ENCODE data around the gene HBB. TPM values are rescaled to one million over a fixed set of nuclear protein-coding genes. Genes with fewer than 3 reads are reported as not detected.

The HBB gene
- total RNA-seq, result not detected in 2 replicates

DNA sequence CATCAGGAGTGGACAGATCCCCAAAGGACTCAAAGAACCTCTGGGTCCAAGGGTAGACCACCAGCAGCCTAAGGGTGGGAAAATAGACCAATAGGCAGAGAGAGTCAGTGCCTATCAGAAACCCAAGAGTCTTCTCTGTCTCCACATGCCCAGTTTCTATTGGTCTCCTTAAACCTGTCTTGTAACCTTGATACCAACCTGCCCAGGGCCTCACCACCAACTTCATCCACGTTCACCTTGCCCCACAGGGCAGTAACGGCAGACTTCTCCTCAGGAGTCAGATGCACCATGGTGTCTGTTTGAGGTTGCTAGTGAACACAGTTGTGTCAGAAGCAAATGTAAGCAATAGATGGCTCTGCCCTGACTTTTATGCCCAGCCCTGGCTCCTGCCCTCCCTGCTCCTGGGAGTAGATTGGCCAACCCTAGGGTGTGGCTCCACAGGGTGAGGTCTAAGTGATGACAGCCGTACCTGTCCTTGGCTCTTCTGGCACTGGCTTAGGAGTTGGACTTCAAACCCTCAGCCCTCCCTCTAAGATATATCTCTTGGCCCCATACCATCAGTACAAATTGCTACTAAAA is at the start of gene HBB:
HBB (minus strand) TSS at position 340 of the 579 bp plus-strand sequence; CDS start at position 290, 50 bp downstream.

DNA sequence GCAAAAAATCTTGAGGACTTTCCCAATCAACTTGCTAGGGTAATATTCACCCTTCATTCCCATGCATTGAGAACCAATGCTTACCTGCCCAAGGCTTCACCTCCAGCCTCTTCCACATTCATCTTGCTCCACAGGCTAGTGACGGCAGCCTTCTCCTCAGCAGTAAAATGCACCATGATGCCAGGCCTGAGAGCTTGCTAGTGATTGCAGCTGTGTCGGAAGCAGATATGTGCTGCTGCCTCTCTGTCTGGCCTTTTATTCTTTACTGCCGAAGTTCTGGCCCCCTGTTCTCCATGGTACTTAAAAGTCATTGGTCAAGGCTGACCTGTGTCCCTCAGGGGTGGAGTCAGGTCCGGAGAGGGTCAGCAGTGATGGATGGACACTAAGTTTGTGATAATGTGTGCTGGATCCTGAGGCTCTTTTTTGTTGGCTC is 42.9 kb upstream of the HBB start, which contains the start of gene HBE1:
HBE1 (minus strand) TSS at position 231 of the 433 bp plus-strand sequence; CDS start at position 176, 55 bp downstream.

DNA sequence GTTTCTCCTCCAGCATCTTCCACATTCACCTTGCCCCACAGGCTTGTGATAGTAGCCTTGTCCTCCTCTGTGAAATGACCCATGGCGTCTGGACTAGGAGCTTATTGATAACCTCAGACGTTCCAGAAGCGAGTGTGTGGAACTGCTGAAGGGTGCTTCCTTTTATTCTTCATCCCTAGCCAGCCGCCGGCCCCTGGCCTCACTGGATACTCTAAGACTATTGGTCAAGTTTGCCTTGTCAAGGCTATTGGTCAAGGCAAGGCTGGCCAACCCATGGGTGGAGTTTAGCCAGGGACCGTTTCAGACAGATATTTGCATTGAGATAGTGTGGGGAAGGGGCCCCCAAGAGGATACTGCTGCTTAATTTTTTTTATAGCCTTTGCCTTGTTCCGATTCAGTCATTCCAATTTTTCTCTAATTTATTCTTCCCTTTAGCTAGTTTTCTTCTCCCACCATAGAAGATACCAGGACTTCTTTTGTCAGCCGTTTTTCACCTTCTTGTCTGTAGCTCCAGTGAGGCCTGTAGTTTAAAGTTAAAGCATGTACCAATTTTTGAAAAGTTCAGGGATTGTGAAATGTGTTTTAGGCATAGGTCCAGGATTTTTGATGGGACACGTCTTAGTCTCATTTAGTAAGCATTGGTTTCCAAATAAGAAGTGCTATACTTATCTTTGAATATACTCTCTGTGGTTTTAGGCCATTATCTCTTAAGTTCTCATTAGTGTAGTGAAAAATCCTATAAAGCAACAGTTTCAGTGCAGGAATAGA is 28.0 kb upstream of the HBB start, which contains the start of gene HBG2:
HBG2 (minus strand) TSS at position 136 of the 768 bp plus-strand sequence; CDS start at position 83, 53 bp downstream.

DNA sequence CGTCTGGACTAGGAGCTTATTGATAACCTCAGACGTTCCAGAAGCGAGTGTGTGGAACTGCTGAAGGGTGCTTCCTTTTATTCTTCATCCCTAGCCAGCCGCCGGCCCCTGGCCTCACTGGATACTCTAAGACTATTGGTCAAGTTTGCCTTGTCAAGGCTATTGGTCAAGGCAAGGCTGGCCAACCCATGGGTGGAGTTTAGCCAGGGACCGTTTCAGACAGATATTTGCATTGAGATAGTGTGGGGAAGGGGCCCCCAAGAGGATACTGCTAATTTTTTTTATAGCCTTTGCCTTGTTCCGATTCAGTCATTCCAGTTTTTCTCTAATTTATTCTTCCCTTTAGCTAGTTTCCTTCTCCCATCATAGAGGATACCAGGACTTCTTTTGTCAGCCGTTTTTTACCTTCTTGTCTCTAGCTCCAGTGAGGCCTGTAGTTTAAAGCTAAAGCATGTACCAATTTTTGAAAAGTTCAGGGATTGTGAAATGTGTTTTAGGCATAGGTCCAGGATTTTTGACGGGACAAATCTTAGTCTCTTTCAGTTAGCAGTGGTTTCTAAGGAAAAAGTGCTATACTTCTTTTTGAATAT is 23.0 kb upstream of the HBB start, which contains the start of gene HBG1:
HBG1 (minus strand) TSS at position 51 of the 590 bp plus-strand sequence. CDS start 53 bp downstream, outside the sequence.

DNA sequence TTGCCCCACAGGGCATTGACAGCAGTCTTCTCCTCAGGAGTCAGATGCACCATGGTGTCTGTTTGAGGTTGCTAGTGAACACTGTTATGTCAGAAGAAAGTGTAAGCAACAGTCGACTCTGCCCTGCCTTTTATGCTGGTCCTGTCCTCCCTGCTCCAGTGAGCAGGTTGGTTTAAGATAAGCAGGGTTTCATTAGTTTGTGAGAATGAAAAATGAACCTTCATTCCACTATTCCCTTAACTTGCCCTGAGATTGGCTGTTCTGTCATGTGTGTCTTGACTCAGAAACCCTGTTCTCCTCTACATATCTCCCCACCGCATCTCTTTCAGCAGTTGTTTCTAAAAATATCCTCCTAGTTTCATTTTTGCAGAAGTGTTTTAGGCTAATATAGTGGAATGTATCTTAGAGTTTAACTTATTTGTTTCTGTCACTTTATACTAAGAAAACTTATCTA is 7.5 kb upstream of the HBB start, which contains the start of gene HBD:
HBD (minus strand) TSS at position 103 of the 454 bp plus-strand sequence; CDS start at position 53, 50 bp downstream.

DNA sequence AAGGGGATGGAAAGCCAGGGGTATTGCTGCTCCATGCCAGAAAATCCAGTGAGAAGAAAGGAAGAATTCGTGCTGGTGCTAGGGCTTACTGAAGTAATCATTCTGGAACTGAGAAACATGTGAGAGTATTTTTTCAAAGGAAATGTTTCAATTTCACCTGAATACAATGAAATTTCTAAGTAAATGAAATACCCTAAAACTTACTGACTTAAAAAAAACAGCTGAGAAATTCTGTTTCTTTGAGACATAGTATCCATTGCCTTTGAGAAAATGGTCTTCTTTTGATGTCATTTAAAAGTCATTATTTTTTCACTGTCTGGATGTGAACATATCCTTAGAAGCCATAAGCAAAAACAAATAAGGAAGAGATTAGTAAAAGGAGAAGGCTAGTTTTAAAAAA is 26.3 kb downstream of the HBB start, which contains the start of gene OR51V1:
OR51V1 (minus strand) TSS at position 101 of the 400 bp plus-strand sequence; CDS start at position 101, 0 bp downstream.

Other genes starting within 250 kb of the HBB start
- not detected in 2 replicates for gene OR51L1, start 232.2 kb downstream of the HBB start, total RNA-seq
- gene OR52J3, start 180.5 kb downstream of the HBB start, total RNA-seq, result not detected in 2 replicates
- not detected in 2 replicates for gene OR52E2, start 167.4 kb downstream of the HBB start, total RNA-seq
- not detected in 2 replicates for gene OR52E1, start 157.5 kb downstream of the HBB start, total RNA-seq
- gene OR52A5, start 88.7 kb downstream of the HBB start, total RNA-seq, result not detected in 2 replicates
- not detected in 2 replicates for gene OR52A1, start 72.3 kb downstream of the HBB start, total RNA-seq
- gene OR51V1, start 26.4 kb downstream of the HBB start, total RNA-seq, result not detected in 2 replicates
- gene HBD, start 7.4 kb upstream of the HBB start, total RNA-seq, result 0.83 and 1.0 TPM in 2 replicates
- not detected in 2 replicates for gene HBG1, start 22.8 kb upstream of the HBB start, total RNA-seq
- not detected in 2 replicates for gene HBG2, start 27.7 kb upstream of the HBB start, total RNA-seq
- 0.29 and 0.33 TPM in 2 replicates for gene HBE1, start 42.9 kb upstream of the HBB start, total RNA-seq
- not detected in 2 replicates for gene OR51B4, start 74.9 kb upstream of the HBB start, total RNA-seq
- not detected in 2 replicates for gene OR51B2, start 97.2 kb upstream of the HBB start, total RNA-seq
- 0.29 TPM in 1 of 2 replicates, not detected in the other for gene OR51B5, start 116.5 kb upstream of the HBB start, total RNA-seq
- gene OR51B6, start 124.4 kb upstream of the HBB start, total RNA-seq, result not detected in 2 replicates
- gene OR51M1, start 156.7 kb upstream of the HBB start, total RNA-seq, result not detected in 2 replicates
- gene OR51Q1, start 195.0 kb upstream of the HBB start, total RNA-seq, result not detected in 2 replicates
- gene OR51I1, start 214.4 kb upstream of the HBB start, total RNA-seq, result not detected in 2 replicates
- not detected in 2 replicates for gene OR51I2, start 222.3 kb upstream of the HBB start, total RNA-seq